HG03064 (cell line): ENCODE data around the gene SIAH1.
"Not testable (repeated sequence)": the region's sequence is repeated elsewhere in the genome, so short reads cannot be mapped to it uniquely, and the experiment has no call there.

ENCODE experiments used
- ATAC-seq: cut with Tn5 transposase; IDR thresholded peaks from one replicate; pipeline ENCODE4 v1.9.1; 2021; ENCODE audit warnings: low read depth; ENCODE audit not compliant: unreplicated experiment

Gene SIAH1

GRCh38 chr16:48342591-48342990 lies 42.6 kb downstream of the SIAH1 start:
- no peak for ATAC-seq

GRCh38 chr16:48340054-48340453 lies 45.2 kb downstream of the SIAH1 start:
- no peak for ATAC-seq

- no peak for ATAC-seq
These were observed 49.3 kb downstream of the SIAH1 start for GRCh38 chr16:48335961-48336360.

DNA sequence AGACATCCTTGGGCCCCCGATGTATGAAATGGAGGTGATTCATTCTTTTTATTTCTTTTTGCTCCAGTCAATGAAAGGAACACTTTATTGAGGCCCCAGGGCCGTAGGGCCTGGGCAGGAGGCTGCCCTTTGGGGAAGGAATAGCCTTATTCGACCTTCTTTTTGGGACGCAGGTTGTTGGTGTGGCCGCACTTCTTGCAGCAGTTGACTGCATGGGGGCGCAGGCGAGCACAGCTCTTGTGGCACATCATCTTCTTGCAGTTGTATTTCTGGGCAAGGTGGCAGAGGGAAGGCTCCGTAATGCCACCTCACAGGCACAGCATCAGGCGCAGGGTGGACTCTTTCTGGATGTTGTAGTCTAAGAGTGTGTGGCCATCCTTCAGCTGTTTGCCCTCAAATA lies 50.9 kb downstream of the SIAH1 start:
- ATAC-seq = no peak

DNA sequence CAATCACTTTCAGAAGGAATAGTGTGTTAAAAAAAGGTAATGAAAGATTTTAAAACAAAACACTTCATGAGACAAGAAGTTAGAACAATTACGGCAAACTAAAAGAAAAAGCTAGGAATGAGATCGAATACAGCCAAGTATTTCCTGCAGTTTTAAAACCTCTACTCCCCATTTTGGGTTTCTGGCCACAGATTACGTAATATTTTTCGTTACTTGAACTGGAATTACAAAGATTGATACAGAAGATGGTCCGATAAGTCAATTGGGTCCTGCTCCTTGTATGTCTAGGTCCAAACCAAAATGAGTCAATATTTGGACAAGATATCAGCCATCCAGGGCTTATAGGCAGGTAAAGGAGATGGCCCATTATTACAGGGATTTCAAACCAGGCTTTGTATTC lies 52.2 kb downstream of the SIAH1 start:
- ATAC-seq = no peak

GRCh38 chr16:48330841-48331192 lies 54.4 kb downstream of the SIAH1 start:
- ATAC-seq = no peak

GRCh38 chr16:48330189-48330840 lies 54.9 kb downstream of the SIAH1 start:
- no peak for ATAC-seq

DNA sequence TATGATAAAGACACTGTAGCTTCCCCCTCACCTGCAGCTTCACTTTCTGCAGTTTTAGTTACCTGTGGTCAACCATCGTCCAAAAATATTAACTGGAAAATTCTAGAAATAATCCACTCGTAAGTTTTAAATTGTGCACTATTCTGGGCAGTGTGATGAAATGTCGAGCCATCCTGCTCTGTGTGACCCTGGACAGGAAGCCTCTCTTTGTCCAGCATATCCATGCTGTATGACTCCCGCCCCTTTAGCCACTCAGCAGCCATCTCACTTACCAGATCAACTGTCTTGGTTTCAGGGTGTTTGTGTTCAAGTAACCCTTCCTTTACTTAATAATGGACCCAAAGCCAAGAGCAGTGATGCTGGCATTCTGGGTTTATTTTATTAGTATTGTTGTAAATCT lies 56.1 kb downstream of the SIAH1 start:
- ATAC-seq = no peak

DNA sequence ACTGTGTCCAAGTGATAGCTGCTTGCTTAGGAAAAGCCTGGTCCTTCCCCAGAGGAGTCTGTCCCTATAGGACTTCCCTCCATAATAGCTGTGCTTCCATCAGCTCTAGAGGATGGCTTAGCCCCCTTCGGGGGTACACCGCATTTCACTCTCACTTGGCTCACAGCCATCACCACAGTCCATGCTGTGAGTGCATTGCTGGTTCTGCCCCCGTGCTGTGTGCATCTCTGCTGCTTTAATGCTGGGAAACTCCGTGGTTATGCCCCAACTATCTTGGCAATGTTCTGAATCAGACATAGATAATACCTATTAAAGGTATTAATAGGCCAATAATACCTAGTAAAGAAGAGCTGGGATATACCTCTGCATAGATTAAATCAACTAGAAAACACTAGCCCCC lies 58.3 kb downstream of the SIAH1 start:
- no peak for ATAC-seq

- ATAC-seq = no peak
These were observed 61.1 kb downstream of the SIAH1 start for GRCh38 chr16:48323783-48324775.

- ATAC-seq = no peak
These were observed 63.7 kb downstream of the SIAH1 start for GRCh38 chr16:48321317-48322036.

DNA sequence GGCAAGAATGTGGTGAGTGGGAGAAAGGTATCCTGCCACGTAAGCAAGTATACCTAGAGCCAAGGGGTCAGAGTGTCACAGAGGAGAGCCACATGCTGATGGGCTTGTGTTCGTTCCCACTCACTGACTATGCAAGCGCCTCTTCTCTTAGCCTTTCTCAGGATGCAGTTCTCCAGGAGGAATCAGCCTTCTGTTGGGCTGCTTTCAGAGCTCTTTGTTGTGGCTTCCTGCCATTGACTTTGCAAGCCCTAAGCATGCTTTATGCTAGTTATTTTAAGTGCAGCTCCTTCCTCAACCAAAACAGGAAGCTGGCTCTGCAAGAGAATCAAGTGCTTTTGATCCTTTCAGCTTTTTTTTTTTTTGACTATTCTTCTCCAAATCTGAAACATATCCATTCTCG lies 66.6 kb downstream of the SIAH1 start:
- no peak for ATAC-seq

GRCh38 chr16:48317614-48318315 lies 67.4 kb downstream of the SIAH1 start:
- ATAC-seq = no peak

DNA sequence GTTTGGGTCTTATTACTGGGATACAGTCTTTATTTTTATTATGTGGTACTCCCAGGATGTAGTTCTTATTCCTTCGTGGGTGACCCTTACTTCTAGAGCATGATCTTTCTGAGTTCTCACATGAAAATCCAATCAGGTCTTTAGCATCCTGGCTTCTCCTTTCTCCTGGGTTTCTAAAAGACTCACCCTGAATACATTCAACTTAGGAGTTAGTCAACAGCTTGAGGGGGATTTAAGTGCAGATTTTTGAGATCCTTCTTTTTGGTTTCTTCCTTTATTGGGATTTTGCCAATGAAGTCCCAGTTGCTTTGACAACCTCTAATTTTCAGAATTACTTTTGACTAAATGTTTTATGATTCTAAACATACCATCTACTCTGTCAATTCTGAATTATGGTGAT lies 68.2 kb downstream of the SIAH1 start:
- ATAC-seq = no peak

DNA sequence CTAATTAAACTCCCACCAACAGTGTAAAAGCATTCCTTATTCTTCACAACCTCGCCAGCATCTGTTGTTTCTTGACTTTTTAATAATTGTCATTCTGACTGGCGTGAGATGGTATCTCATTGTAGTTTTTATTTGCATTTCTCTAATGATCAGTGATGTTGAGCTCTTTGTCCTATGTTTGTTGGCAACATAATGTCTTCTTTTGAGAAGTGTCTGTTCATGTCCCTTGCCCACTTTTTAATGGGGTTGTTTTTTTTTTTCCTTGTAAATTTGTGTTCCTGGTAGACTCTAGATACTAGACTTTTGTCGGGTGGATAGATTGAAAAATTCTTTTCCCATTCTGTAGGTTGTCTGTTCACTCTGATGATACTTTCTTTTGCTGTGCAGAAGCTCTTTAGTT lies 71.3 kb downstream of the SIAH1 start:
- ATAC-seq = not testable (repeated sequence)

- no peak for ATAC-seq
These were observed 74.1 kb downstream of the SIAH1 start for GRCh38 chr16:48310908-48311641.
